SK-N-MC (cell line): ENCODE measurements around the gene CCL4.

ENCODE experiments used
- DNase-seq: peaks from one replicate; pipeline ENCODE4 v3.0.0-alpha.2; 2011; ENCODE audit warnings: low read depth, low spot score
- H3K27ac ChIP-seq: fragments of 200-600 bp; sonication (generic); 2 replicates; pipeline ENCODE4 v1.5.1; 2016; ENCODE audit warnings: mixed run types
- H3K36me3 ChIP-seq: fragments of 200-600 bp; sonication (generic); 2 replicates; pipeline ENCODE4 v1.6.1; 2017; ENCODE audit warnings: antibody characterized with exemption, low read length, mixed read lengths; ENCODE audit not compliant: insufficient read depth
- H3K4me3 ChIP-seq: fragments of 200-600 bp; sonication (generic); 2 replicates; pipeline ENCODE4 v1.5.1; 2016
- H3K9ac ChIP-seq: fragments of 200-600 bp; sonication (generic); 2 replicates; pipeline ENCODE4 v1.8.0; 2017; ENCODE audit warnings: mixed run types, mixed read lengths; ENCODE audit not compliant: insufficient read length
- H3K9me3 ChIP-seq: fragments of 200-600 bp; sonication (generic); 2 replicates; pipeline ENCODE4 v1.6.1; 2017; ENCODE audit warnings: low read depth, mild to moderate bottlenecking, antibody characterized with exemption, low read length, moderate library complexity, mixed read lengths
- EZH2 ChIP-seq: fragments of 200-600 bp; sonication (generic); IDR thresholded peaks from one replicate; pipeline ENCODE4 v1.6.1; 2017; ENCODE audit warnings: antibody characterized with exemption
- FOXP2 ChIP-seq: optimal IDR thresholded peaks from 2 replicates; pipeline ENCODE3; 2011; ENCODE audit warnings: mild to moderate bottlenecking, moderate library complexity; ENCODE audit not compliant: insufficient read depth; ENCODE audit errors: extremely low read length, control extremely low read depth
- POLR2AphosphoS5 ChIP-seq: IDR thresholded peaks from 2 replicates; pipeline ENCODE4 v1.6.1; 2012; ENCODE audit warnings: mild to moderate bottlenecking, low read depth, low read length, borderline replicate concordance

CCL4 gene

DNA sequence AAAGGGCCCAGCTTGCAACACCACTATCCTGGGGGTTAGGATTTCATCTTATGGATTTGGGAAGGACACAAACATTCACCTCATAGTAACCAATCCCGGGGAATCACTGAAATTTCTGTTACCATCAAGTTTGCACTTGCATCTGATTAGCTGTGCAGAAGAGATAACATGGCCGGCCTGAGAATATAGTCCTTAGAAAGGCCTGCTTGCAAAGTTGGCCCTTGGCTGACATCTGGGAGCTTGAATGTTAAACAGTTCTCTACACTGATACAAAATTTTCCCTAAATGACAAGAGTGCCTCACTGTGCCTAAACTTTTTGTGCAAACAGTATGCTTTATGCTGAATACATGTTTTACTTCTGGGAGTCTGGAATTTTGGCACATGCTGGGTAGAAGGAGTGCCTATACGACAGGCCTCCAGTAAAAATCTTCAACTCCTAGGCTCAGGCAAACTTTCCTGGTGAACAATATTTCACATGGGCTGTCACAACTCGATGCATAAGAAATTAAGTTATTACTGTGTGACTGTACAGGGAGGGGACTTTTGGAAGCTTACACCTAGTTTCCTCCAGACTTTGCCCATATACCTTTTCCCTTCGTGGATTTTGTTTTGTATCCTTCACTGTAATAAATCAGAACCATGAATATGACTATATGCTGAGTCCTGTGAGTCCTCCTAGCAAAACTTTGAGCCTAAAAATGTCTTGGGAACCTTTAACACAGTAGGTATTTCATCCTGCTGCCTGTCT is 41.5 kb downstream of the CCL4 start:
- Histone ChIP-seq H3K9me3 (no peaks in the 10 kb centered on the region), H3K4me3 (no peak overlapping the region), H3K36me3 (no peaks in the 10 kb centered on the region), H3K9ac (no peak overlapping the region), H3K27ac (no peak overlapping the region)
- TF ChIP-seq FOXP2 (no peak), EZH2 (no peak), POLR2AphosphoS5 (no peak)
- DNase-seq: no peak

DNA sequence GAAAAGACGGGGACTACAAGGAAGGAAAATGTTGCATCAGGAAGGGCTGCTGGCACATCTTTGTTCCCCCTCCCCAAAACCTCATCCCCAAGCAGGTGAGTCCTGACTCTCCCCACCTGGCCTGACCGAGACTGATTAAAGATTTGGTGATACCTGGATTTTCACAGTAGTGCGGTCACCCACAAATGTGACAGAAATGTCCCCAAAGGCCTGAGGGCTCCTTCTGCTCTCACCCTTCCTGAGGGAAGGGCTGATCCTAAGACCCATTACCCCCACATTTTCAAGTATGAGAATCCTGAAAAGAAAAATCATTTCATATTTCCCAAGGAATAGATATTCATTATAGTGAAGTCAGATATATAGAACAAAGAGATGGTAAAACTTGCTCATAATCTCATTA is 44.0 kb downstream of the CCL4 start:
- Histone ChIP-seq H3K9me3 (no peaks in the 10 kb centered on the region), H3K9ac (no peak overlapping the region), H3K36me3 (no peaks in the 10 kb centered on the region), H3K27ac (no peak overlapping the region), H3K4me3 (no peak overlapping the region)
- no peak for DNase-seq
- TF ChIP-seq FOXP2 (no peak), EZH2 (no peak), POLR2AphosphoS5 (no peak)

DNA sequence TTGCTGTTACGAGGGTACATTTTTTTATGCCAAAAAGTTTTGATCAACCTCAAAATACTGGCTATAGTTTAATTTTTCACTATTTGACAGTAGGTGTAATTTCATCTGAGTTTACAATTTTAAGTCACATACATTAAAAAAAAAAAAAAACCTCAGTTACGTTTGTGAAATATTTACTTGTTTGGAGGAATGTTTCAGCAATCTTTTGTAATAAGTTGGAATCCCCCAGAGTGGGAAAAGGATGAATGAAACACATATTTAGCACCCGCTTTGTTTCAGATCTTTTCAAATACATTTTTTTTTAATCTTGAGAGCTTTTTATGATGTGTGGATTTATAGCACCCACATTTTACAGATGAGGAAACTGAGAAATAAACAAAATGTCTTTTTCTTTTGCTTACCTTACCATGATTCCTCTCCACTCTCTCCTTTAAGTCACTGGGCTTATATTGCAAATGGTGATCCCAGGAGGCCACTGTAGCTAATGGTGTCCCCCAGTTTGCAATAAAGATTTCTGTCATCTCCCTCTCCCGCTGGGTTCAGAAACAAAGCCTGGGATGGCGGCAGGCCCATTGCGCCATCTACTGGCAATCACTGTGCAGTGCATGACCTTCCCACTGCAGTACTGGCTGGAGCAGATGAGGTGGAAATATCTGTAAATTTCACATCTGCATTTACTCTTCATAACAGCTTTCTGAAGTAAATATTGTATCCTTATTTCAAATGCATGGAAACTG is 45.1 kb downstream of the CCL4 start:
- TF ChIP-seq FOXP2 (no peak), EZH2 (no peak), POLR2AphosphoS5 (no peak)
- no peaks in the 10 kb centered on the region for H3K9me3 ChIP-seq
- no peak overlapping the region for H3K9ac ChIP-seq
- H3K36me3 ChIP-seq: no peaks in the 10 kb centered on the region
- DNase-seq: peak; percentile 22
- no peak overlapping the region for H3K27ac ChIP-seq
- no peak overlapping the region for H3K4me3 ChIP-seq

GRCh38 chr17:36149296-36149820 is 45.7 kb downstream of the CCL4 start:
- no peak overlapping the region for H3K4me3 ChIP-seq
- H3K27ac ChIP-seq: no peak overlapping the region
- H3K9ac ChIP-seq: no peak overlapping the region
- TF ChIP-seq POLR2AphosphoS5 (no peak), EZH2 (no peak), FOXP2 (no peak)
- DNase-seq: no peak
- H3K9me3 ChIP-seq: no peaks in the 10 kb centered on the region
- H3K36me3 ChIP-seq: no peaks in the 10 kb centered on the region

- no peak overlapping the region for H3K4me3 ChIP-seq
- H3K36me3 ChIP-seq: no peaks in the 10 kb centered on the region
- H3K9me3 ChIP-seq: no peaks in the 10 kb centered on the region
- TF ChIP-seq FOXP2 (no peak), EZH2 (no peak), POLR2AphosphoS5 (no peak)
- no peak overlapping the region for H3K9ac ChIP-seq
- H3K27ac ChIP-seq: no peak overlapping the region
- no peak for DNase-seq
These were observed 48.4 kb downstream of the CCL4 start for GRCh38 chr17:36151891-36152638.

GRCh38 chr17:36152639-36153120 is 49.1 kb downstream of the CCL4 start:
- DNase-seq: no peak
- H3K9ac ChIP-seq: no peak overlapping the region
- H3K4me3 ChIP-seq: no peak overlapping the region
- no peak overlapping the region for H3K27ac ChIP-seq
- H3K36me3 ChIP-seq: no peaks in the 10 kb centered on the region
- no peak for TF ChIP-seq EZH2
- no peak for TF ChIP-seq POLR2AphosphoS5
- TF ChIP-seq FOXP2: no peak
- H3K9me3 ChIP-seq: no peaks in the 10 kb centered on the region

GRCh38 chr17:36153895-36154610 is 50.4 kb downstream of the CCL4 start:
- no peak overlapping the region for H3K27ac ChIP-seq
- no peak for DNase-seq
- H3K9ac ChIP-seq: no peak overlapping the region

More at GRCh38 chr17:36153895-36154610, 50.4 kb downstream of the CCL4 start:
- no peak overlapping the region for H3K4me3 ChIP-seq
- TF ChIP-seq POLR2AphosphoS5: no peak
- TF ChIP-seq EZH2: no peak
- no peak for TF ChIP-seq FOXP2
- H3K36me3 ChIP-seq: no peaks in the 10 kb centered on the region
- H3K9me3 ChIP-seq: no peaks in the 10 kb centered on the region
